GM18951 (cell line): ENCODE results near the gene CUL4A.

Experiments
- POLR2A ChIP-seq: IDR thresholded peaks from 4 replicates; pipeline ENCODE4 v1.6.1; 2011; ENCODE audit warnings: mild to moderate bottlenecking; ENCODE audit not compliant: insufficient read length, insufficient read depth; ENCODE audit errors: extremely low read depth
- in situ Hi-C: fragments of 300-500 bp; cut with MboI; formaldehyde crosslinking; loops from one replicate; pipeline ENCODE4 v1.12.0; 2022; ENCODE audit warnings: low sequenced_read_pairs, mixed read lengths, inconsistent platforms; ENCODE audit not compliant: unreplicated experiment

The CUL4A gene

GRCh38 chr13:113186061-113186900 lies 23.1 kb upstream of the CUL4A start:
- TF ChIP-seq POLR2A = no peak
- in situ Hi-C loops = no loop called here

GRCh38 chr13:113187263-113187669 lies 22.1 kb upstream of the CUL4A start:
- no peak for TF ChIP-seq POLR2A
- in situ Hi-C loops = no loop called here

DNA sequence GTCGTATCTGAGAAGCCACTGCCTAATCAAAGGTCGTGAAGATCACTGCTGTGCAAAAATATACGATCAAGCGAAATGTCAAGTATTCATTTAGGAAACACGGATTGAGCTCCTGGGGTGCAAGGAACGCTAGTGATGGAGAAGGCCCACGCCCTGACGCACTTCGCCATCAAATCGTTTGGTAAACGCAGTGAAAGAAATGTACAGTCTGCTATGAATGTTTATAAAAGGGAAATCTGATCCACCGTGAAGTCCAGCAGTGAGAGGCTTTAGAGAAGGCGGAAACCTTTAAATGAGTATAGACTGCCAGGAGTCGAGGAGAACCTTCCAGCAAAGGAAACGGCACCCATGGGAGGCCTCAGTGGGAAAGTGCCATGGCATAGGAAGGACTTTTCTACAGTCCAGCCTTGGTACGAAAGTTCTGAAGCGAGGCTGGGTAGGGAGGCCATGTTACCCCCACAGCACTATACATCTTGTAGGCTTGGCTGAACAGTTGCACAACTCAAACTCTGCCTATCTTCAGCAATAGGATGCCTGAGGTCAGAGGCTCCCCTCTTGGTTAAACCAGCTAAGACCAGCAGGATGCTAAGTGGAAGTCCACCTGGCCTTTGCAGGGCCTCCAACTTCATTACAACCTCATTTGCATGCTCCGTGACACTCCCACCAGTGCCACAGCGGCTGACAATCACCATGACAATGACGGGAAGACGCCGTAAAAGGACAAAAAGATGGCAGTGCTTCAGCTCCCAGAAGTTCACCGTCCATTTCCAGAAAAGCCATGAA lies 21.3 kb upstream of the CUL4A start:
- no peak for TF ChIP-seq POLR2A
- in situ Hi-C loops = no loop called here

DNA sequence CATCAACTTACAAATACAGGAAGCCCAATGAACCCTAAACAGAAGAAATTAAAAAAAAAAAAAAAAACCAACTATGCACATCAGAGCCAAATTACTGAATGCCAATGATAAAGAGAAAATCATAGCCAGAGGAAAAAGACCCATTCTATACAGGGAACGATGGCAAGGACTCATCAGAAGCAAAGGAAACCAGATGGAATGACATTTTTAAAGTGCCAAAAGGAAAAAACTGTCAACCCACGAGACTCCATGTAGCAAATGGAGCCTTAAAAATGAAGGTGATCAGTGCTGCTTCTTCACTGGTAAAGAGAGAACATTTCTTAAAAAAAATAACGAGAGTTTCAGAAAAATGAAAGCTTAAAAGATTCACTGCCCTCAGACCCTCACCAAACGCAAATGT lies 19.2 kb upstream of the CUL4A start:
- no peak for TF ChIP-seq POLR2A
- in situ Hi-C loops = no loop called here

DNA sequence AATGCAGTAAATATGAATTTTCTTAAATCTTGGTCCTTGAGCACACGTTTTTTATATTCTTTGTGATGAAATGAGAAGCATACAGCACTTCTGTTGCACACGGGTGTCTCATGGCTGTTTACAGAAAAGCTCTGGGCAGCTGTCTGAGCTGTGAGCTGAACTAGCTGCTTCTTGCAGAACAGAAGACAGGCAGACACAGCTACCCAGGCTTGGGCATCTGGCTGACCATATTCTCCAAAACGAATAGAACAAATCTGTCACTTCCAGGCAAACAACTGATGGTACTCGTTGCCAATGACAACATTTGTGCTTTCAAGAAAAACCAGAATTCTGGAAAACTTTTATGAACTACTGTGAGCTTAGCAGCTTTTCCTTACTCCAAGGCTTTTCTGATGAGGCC lies 17.1 kb upstream of the CUL4A start:
- TF ChIP-seq POLR2A = no peak

GRCh38 chr13:113192902-113193301 lies 16.5 kb upstream of the CUL4A start:
- in situ Hi-C loops = no loop called here
- no peak for TF ChIP-seq POLR2A

More for the DNA sequence above, 17.1 kb upstream of the CUL4A start:
- in situ Hi-C loops = no loop called here

DNA sequence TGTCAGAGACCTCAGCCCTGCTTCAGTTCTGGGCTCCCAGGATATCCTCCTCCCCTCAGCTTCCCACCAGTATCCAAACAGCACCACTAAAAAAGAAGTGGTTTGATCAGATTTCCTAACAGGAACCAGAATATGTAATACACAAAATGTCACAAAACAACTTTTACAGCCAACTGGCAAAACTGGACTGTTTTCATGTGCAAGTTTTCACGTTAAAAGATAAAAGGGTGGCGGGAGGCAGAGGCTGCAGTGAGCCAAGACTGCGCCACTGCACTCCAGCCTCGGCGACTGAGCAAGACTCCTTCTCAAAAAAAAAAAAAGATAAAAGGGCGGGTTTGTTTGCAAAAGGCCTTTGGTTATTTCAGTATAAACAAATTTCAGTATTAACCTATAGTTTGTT lies 14.1 kb upstream of the CUL4A start:
- in situ Hi-C loops = no loop called here
- TF ChIP-seq POLR2A = no peak

DNA sequence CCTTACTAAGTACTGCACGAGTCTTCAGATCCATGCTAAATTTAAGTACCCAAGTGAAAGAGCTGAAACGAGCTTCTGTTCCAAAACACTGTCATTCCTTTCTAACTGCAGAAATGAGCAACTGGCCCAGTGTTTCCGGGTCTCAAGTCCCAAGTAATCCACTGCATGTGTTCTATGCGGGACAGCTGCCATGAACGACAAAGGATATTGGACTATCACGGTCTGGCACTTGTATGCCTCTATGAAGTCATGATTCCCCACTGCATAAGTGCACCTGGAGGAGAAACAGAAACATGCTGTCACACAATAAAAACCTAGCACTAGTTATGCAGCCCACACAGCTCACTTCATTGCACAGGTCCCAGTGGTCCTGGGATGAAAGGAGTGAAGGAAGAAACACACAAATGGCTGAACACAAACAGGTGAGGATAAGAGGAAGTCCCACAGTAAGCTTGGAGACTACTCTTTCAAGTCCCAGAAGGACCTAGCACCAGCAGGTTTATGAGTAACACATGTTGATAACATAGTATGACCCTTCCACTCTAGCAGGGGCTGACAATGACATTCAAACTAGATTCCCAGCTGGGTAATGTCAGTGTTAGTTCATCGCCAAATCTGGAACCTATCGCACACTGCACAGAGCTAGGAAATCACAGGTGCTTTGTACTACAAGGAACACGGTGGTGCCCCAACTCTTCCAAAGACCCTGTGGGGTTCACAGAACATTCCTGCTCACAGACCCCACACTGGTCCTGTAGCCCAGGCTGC lies 12.3 kb upstream of the CUL4A start:
- in situ Hi-C loops = no loop called here
- no peak for TF ChIP-seq POLR2A

DNA sequence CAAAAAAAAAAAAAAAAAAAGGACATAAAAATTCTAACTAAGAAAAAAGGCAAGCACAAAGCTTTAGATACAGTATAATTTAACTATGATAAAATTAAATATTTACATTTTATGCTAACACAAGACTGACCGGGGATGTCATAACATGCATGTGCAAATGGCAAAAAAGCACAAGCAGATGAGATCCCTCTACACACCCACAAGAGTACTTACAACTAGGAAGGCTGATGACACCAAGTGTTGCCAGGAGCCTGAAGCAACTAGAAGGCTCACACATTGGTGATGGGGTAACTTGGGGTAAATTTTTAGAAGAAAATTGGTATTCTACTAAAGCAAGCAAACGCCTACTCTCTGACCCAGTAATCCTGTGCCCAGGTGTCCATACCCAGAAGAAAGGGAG lies 7.6 kb upstream of the CUL4A start:
- TF ChIP-seq POLR2A = no peak
- in situ Hi-C loops = no loop called here

DNA sequence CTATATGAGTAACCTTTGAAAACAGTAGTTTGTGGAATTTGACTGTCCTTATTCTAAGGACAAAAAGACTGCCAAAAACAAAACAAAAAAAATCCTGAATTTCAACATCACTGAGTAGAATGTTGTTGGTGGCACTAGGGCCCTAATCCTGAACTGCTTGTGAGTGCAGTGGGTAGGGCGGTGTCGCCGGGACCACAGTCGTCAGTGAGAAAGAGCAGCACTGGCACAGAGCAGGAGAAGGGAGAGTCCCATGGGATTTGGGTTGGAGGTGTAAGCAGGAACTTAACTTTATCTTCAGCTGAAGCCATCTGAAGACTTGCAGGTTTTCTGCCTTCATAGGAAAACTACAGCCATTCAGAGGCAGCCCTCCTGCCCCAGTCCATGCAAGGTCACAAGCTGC lies 6.5 kb upstream of the CUL4A start:
- in situ Hi-C loops = no loop called here

DNA sequence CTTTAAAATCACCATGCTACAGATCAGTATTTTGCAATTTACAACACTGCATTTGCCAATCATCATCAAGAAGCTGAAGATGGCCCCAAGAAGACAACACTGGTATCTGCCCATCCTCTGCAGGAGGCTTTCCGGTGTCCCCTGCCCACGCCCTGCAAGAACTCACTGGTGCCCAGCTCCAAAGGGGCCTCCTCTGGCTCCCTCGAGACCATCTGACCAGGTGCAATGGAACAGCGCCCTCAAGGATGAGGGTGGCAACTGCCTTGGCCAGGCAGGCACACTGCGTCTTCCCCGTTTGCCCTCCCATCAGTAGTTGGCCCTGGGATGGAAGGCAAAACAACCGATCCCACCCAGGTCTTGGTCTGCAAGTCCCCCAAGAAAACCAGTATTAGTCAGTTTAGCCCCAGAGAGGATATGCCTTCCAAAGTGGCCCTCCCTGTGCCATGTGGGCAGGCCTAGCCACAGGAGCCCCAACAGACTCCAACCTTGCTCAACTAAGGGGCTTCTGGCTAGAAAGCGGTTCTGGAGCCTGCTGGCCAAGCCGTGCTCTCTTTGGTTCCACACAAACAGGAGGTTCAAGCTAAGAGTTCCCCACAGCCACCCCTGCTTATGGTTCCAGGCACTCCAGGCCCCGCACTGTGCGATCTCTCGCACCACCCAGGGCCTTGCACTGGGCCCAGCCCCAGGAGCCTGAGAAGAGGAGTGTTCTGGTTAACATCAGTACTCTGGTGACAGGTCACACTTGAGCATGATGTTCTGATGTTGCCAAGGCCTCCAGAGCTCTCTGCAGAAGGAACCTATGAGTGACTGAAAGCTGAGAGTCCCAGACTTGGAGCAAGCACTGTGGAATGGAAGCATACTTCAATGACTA lies 5.7 kb upstream of the CUL4A start:
- in situ Hi-C loops = no loop called here
- TF ChIP-seq POLR2A = no peak

More for the DNA sequence above, 6.5 kb upstream of the CUL4A start:
- no peak for TF ChIP-seq POLR2A

- TF ChIP-seq POLR2A = no peak
- in situ Hi-C loops = no loop called here
These were observed 5.1 kb upstream of the CUL4A start for GRCh38 chr13:113204378-113204734.
